Activated T-helper 1 cell treated with Interleukin-2 at 50 U/mL for 16 hours (primary cell): ENCODE results near the gene HS6ST1.

Experiments used
- DNase-seq: peaks from one replicate; pipeline ENCODE4 v3.0.0-alpha.2; 2020; ENCODE audit warnings: low read depth

Gene HS6ST1

DNA sequence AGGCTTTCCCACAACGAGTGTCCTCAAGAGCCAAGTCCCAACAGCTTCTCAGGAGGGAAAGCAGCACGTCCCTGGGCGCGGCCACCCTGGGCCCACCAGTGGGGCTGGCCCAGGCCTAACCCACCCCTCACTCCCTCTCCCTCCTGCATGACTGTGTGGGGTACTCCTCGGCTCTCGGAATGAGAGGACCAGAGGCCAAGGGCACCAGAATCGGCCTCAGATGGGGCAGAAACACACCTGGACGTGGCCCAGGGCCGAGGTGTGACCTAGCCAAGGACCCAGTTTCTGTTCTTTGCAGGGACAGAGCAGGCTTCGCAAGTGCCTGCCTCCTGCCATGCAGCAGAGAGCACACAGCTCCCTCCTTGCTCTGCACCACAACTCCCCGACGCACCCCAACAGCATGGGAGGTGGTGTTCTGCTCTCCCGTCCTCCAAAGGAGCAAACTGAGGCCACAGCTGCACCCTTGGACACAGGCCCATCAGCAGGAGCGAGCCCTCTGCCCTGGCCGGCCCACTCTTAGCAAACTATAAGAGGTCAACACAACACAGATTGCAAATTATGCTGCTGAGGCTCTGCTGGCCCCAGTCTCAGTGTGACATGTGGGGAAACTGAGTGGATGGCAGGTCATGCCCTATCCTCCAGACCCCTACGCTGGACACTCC is 19.7 kb downstream of the HS6ST1 start:
- DNase-seq, result no peak

DNA sequence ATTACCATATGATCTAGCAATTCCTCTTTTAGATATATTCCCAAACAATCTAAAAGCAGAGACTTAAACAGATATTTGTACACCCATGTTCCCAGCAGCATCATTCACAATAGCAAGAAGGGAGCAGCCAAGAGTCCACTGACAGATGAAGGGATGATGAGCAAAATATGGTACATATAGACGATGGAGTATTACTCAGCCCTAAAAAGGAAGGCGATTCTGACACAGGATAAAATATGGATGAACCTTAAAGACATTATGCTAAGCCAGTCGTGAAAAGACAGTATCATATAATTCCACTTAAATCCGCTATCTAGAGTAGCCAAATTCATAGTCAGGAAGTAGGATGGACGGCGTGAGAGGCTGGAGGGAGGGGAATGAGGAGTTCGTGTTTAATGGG is 20.4 kb downstream of the HS6ST1 start:
- DNase-seq, result no peak

DNA sequence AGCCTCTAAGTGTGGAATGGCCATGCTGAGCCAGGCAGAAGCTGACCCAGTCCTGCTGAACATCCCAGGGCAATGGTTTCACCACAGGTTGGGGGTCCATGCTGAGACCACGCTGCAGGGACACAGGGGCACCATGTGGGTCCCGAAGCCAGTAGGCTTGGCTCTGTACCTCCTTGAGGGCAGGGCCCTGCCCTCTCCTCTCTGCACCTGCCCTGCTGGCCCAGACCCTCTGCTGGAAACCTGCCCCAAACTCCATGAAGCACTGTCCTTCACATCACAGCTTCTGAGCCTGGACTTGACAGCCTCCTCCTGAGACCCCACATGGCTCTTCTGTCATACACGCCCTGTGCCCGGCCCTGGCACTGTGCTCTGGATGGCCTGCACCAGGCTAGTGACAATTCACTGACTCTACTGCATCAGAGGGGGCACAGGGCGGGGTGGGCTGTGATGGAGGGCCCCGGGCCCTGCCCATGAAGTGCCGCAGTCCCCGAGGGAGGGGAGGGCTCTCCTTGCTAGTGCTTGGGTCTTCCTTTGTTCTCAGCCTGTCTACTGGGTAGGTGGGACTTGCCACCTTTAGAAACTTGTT is 24.7 kb downstream of the HS6ST1 start:
- no peak for DNase-seq

DNA sequence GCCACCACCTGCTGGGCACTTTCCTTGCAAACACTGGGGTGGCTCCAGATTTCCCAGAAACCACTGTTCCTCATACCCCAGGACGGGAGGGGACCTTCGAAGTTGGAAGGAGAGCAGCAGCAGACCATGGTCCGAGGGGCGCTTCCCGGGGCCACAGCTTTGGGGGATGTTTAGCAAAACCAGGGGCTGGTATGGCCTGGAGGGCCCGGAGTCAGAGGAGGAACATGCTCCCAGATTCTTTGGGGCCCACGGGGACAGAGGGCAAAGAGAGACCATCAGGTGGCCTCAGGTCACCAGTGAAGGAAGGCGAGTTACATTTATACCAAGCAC is 25.3 kb downstream of the HS6ST1 start:
- no peak for DNase-seq

DNA sequence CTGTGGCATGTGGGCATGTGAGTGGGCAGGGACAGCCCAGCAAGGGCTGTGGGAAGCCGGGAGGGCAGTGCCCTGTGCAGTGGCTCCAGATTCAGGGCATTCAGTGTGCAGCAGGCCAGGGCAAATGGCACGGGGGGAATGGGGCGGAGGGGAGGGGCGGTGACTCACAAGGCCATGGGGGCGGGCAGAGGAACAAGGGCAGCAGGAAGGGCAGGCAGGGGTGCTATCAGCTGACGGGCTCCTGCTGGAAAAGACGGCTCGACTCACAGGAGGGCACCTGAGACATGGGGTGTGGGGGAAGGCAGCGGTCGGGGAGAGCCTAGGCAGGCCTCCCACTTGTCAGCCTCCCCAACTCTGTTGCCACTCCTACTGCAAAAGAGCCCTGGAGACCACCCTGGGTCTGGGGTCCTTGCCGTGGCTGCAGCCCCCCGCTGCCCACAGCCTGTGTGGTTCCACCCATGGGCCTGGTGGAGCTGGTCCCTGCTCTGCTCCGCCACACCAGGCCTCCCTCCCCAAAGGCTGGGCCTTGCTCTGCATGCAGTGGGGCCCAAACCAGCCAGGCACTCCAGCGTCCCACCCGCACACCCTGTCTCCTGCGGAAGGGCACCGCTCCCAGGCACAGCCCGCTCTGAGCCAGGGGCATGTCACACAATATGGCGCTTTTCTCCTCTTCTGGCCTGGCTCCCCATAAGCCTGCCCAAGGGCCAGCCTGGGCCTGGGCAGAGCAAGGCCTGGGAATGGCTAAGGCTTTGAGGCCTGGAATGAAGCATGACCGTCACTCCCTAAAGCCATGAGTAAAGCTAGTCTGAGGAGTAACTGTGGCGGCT is 25.9 kb downstream of the HS6ST1 start:
- no peak for DNase-seq

DNA sequence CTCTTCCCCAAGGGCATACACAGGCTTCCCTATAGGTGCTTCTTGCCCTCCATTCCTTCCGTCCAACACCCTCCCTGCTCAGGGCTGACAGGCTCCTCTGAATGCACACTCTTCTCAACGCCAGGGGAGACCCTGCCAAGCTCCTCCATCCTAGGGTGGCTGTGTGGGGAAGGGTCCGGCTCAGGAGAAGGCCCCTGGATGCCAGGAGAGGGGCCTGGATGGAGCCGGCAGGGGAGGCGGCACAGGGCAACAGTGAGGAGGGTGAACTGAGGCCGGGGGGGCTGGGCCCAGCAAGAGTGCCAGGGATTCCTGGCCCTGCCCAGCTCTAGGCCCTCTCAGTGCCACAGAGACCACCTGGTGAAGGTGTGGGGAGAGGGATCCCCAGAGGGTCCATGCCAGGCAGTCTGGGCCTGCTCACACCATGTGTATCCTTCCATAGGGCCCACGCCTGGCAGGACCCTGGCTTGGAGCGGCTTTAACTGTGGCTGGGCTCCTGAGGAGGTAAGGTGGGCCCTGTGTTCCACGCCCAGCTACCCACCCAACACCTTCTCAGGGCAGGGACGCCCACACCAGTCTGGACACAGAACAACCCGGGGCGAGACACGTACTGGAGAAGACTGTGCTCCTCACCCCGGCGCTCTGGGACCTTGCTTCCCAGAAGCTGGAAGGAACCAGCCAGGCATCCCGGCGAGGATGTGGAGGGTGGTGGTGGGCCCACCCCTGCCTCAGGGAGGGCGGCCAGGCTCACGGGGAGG is 26.6 kb downstream of the HS6ST1 start:
- DNase-seq, result no peak

DNA sequence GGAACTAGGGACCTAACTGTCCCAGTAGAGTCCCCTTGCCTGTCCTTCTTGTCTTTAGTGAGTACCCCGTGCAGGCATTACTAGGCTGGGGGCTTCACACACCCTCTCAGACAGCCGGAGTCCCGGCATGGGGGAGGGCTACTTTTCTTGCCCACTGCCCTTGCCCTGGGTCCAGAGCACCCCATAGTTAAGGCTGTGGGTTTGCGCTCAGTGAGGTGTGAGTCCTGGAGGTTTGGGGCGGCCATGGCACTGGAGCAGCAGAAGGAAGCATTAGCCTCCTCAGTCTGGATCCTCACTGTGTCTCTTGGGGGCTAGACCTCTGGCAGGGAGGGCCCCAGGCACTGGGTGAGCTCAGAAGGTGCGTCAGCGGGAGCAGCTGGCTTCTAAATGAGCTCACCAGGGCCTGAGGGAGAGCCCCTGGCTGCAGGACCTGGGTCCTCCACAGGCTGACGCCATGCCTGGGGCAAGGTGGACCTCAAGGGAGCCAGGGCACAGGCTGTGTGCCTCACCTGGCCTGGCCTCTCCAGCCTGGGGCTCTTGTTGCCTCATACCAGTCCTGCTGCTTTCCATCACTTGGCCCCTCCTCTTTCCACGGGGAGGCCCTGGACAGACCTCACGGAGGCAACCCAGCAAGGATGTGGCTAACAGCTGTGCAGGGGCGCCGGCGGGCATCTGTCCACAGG is 27.4 kb downstream of the HS6ST1 start:
- no peak for DNase-seq

DNA sequence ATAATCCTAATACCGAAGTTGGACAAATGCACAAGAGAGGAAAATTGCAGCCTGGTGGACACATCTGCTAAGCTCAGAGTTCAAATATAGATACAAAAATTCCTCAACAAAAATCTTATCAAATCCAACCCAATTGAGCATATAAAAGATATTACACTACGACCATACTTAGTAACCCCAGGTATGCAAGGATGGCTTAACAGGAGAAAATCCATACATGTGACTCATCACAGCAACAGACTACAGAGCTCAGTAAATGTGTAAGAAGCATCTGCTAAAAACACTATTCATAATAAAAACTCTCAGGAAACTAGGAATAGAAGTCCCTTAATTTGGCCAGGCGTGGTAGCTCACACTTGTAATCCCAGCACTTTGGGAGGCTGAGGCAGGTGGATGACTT is 28.3 kb downstream of the HS6ST1 start:
- DNase-seq, result no peak

DNA sequence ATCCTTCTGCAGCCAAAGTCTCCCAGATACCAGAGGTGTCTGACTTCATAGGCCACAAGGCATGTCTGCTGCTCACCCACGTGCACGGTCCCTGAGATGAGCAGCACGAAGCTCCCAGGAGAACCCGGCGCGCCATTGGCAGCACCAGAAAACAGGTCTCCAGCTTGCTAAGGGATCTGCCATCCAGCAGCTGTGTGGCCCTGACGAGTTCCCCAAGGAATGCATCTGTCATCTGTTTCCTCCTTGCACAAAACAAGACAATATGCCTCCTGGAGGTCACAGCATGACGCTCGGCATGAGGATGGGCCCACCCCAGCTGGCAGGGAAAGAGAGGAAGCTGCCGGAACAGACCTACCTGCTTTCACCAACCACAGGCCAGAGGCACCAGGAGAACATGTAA is 29.2 kb downstream of the HS6ST1 start:
- no peak for DNase-seq

DNA sequence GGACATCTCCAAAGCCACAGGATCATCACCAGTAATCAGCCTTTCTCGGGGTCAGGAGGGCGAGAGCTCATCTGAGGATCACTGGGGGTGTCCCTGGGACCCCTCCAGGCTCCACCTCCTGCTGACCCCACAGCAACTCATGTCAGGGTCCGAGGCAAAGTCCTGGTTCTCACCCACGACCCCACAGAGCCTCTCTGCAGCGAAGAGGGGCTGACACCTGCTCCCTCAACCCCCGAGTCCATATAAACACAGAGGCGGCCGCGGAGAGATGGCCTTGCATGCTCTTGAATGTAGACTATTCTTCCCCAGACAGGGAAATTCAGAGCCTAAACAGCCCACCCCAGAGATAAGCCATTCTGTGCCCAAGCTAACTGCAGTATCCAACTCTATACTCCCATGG is 29.9 kb downstream of the HS6ST1 start:
- DNase-seq, result no peak

DNA sequence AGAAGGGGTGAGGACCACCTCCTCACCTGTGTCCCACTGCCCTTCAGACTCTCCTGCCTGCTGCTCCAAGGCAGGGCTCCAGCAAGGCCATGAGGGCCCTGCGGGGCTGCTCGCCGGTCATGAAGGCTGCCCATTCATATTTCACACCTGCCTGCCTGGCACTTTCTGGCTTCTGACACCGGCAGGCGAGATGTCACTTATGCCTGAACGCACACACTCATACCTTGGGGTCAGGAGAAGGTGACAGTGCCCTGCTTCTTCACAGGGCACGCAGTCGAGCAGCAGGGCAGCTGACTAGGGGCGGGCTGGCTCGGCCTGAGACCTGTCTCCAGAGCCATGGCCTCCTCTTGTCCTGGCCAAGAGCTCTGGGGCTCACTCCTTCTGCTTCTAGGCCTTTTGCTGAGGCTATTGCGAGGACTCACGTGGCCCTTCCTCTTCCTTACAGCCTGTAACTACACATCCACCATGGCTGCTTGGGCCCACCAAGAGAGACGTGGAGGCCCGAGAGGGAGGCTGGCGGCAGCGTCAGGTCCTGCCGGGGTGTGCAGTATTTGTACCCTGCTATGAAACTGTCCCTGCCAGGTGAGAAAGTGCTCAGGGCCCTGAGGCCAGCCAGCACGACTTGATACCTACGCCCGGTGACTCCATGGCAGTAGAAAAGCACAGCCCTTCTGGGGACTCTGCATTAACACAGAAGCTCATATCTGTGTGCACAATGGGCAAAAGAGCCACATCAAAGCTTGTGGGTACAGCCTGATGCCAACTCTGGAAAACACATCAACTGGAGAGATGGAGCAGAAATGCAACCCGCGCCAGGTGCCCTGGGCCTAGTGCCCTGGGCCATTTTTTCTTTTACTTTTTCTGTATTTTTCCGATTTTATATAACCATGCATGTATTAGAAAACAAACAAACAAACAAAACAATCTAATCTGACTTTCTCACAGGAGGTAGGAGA is 30.6 kb downstream of the HS6ST1 start:
- DNase-seq, result no peak

DNA sequence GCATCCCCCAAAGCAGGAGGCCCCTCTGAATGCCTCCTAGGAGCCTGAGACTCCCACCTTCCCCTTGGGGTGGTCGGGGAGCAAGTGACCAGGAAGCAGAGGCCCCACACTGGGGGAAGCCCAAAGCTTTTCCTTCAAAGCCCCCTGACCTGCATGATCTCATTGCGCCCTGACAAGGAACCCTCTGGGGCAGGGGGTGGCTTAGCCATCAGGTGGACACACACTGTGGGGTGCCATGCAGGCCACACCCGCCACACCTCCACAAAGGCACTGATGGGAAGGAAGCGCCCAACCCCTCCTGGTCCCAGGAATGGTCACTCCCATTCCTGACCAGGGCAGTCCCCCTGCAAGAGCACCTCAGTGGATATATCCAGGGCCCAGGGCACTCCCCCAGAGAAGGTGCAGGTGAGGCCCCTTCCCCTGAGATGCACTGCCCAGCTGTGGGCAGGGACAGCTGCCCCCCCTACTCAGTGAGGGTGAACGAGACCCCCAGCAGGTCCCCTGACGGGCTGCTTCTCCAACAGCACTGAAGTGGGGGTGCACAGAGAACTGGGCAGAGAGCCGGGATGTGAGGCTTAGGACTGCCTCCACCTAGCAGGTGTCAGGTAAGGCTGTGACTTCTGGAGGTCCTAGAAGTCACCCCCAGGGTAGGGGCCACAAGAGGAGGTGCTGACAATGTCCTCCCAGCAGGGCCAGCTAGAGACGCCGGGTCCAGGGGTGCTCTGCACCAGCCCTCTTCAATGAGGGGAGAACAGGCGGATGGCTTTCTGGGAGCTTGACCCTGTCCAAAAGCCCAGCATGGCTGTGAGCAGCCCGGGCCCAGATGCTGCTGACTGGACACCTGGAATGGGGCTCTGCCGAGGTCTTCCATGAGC is 31.5 kb downstream of the HS6ST1 start:
- DNase-seq, result no peak

DNA sequence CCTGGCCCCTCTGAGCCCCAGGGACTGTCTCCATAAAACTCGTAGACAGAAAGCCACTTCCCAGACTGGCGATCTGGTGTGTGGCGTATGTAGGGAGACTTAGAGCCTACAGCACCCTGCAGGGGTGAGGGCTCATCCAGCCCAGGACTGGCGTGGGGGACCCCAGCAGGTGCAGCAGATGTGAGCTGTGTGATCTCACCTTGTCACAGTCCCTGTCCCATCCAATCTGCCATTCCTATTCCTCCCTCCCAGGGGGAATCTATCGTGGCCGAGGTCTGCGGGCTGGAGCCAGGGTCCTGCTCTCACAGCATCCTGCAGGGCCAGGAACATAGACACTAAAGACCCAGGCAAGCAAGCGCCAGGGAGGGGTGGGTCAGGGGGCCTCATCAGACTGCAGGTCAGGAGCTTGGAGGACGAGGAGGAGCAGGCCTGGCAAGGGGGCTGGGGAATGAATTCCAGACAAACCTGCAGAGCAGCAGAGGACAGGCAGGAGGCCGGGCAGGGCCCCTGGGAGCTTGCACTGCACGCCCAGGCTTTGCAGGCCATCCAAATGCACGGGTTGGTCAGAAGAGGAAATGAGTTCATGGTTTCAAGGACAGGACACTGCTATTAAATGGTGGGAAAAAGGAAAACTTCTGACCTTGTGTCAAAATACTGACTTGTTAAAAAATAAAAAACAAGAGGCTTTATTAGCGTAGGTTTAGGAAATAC is 32.5 kb downstream of the HS6ST1 start:
- no peak for DNase-seq

DNA sequence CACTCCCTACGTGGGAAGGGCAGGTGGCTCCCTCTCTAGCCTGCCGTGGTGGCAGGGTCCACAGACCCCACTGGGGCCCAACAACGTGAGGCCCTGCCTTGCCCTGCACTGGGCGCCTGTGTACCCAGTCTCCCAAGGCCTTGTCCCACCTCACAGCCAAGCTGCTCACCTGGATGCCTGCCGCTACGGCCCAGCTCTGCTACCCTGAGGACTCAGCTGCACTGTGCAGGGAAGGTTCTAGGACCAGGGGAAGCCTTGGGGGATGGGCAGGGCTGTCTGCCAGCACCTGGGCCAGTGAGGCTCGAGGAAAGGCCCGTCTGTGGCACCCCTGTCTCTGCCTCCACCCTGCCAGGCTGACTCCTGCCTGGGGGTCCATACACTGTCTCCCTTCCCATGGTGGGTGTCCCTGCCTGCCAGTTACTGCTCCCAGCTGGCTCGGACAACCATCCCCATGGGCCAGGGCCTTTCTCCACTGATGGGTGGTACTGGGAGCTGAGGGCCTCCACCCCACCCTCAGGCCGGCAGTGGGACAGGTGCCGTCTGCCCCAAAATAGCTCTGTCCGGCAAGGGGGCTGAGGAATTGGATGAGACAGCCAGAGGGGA is 33.2 kb downstream of the HS6ST1 start:
- DNase-seq, result no peak

DNA sequence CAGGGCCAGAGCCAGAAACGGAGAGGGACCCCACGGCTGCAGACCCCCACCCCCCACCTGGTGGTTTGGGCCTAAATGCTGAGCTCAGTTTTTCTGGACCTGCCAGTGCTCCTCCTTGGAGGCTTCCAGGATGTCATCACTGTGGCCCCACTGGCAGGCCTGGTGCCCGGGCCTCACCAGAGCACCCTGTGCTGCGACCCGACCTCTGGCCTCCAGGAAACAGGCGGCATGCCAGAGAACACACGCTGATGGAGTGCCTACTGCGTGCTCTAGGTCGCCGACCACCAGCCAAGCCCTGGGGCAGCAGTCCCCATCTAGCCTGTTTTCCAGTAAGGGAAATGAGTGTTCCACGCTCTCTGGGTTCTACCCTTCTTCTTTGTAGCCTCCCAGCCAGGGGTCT is 33.8 kb downstream of the HS6ST1 start:
- DNase-seq, result no peak

DNA sequence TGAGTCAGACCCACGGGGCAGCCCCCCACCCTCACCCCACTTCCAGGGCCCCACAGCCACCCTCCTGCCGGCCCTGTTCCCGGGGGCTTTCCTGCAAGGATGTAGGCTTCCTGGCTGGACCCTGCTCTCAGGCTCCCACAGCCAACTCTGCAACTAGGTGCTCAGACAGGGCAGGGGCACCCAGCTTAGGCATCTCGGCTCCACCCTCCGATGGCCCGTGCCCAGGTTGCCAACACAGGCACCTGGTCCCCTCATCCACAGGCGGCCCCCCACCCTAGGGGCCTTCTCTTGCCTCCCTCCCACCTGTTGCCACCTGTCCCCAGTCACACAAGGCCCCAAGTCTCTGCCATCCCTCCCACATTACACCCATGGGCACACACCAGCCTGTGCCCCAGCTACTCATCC is 34.6 kb downstream of the HS6ST1 start:
- no peak for DNase-seq

DNA sequence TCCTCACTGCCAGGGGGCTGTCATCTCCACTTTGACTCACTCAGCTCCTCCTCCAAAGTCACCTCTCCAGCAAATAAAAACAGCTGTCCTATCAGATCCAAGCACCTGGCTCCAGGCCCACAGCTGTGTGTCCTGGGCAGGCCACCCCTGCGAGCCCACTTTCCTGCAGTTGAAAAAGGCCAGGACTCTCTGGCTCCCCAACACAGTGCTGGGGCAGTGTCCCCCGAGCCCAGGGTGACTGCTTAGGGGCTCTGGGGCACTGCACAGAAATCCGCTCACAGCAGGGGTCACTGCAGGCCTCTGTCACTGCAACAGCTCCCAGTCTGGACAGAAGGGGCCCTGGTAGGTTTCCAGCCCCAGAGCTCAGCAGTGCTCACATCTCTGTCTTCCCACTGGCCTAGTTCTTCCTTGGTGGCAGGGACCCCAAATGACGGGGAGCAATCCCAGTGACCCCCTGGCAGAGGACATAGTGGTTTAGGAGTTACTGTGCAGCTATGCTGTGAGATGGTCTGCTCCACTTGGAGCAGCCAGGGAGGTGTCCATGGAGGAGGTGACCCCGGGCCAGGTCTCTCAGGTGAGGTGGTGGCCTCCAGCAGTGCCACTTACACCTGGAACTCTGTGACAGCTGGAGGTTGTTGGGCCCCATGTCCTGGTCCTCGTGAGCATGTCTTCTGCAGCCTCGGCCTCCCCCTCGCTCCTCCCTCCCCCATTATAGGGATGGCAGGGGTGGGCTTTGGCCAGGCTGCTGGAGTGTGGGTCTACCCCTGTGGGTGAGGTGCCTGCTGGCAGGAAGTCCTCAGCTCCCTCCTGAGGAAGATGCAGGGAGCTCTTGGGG is 35.5 kb downstream of the HS6ST1 start:
- DNase-seq, result no peak
